Measurements from ENCODE around the gene HPN.
"Not testable (repeated sequence)": the region's sequence is repeated elsewhere in the genome, so short reads cannot be mapped to it uniquely, and the experiment has no call there.

DNA sequence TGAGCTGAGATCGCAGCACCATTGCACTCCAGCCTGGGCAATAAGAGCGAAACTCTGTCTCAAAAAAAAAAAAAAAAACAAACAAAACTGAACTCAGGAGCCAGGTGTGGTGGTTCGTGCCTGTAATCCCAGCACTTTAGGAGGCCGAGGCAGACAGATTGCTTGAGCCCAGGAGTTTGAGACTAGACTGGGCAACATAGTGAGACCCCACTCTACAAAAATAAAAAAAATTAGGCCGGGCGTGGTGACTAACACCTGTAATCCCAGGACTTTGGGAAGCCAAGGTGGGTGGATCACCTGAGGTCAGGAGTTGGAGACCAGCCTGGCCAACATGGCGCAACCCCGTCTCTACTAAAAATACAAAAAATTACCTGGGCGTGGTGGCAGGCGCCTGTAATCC is 60.4 kb downstream of the HPN start:
- TF ChIP-seq, protein P1, sequence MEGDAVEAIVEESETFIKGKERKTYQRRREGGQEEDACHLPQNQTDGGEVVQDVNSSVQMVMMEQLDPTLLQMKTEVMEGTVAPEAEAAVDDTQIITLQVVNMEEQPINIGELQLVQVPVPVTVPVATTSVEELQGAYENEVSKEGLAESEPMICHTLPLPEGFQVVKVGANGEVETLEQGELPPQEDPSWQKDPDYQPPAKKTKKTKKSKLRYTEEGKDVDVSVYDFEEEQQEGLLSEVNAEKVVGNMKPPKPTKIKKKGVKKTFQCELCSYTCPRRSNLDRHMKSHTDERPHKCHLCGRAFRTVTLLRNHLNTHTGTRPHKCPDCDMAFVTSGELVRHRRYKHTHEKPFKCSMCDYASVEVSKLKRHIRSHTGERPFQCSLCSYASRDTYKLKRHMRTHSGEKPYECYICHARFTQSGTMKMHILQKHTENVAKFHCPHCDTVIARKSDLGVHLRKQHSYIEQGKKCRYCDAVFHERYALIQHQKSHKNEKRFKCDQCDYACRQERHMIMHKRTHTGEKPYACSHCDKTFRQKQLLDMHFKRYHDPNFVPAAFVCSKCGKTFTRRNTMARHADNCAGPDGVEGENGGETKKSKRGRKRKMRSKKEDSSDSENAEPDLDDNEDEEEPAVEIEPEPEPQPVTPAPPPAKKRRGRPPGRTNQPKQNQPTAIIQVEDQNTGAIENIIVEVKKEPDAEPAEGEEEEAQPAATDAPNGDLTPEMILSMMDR (IDR thresholded peaks at IDR 0.05; ENCODE audit: extremely low read depth in 1 of 2, insufficient read depth in 1 of 2, low read depth in 1 of 2, low read length in 2 of 2), result not testable (repeated sequence)
- TF ChIP-seq EZH2 (IDR thresholded peaks at IDR 0.05; ENCODE audit: borderline replicate concordance, low read depth, low read length, severe bottlenecking); FOS (IDR thresholded peaks at IDR 0.05; ENCODE audit: borderline replicate concordance, insufficient read depth, low read length); POLR2A (IDR thresholded peaks at IDR 0.05; ENCODE audit: low read depth, low read length); POLR2AphosphoS5 (IDR thresholded peaks at IDR 0.05; ENCODE audit: insufficient read depth, low read depth, low read length): not testable (repeated sequence)
- TF ChIP-seq, protein P2, sequence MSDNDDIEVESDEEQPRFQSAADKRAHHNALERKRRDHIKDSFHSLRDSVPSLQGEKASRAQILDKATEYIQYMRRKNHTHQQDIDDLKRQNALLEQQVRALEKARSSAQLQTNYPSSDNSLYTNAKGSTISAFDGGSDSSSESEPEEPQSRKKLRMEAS (IDR thresholded peaks at IDR 0.05; ENCODE audit: insufficient read depth, insufficient read length), result not testable (repeated sequence)
